Smooth muscle cell of the brain vasculature (primary cell): ENCODE data around the gene KCNIP4.

Experiments
- DNase-seq: peaks from one replicate; pipeline ENCODE4 v3.0.0-alpha.2; 2012; ENCODE audit warnings: low read depth, low spot score

KCNIP4 gene

GRCh38 chr4:21090094-21090666 lies 858.4 kb downstream of the KCNIP4 start:
- DNase-seq = no peak

GRCh38 chr4:21083413-21083812 lies 865.2 kb downstream of the KCNIP4 start:
- no peak for DNase-seq

GRCh38 chr4:21077967-21078366 lies 870.6 kb downstream of the KCNIP4 start:
- no peak for DNase-seq

- no peak for DNase-seq
Observed at GRCh38 chr4:21067351-21067750, 881.2 kb downstream of the KCNIP4 start.

GRCh38 chr4:21061902-21062301 lies 886.7 kb downstream of the KCNIP4 start:
- DNase-seq = no peak

- no peak for DNase-seq
Observed at GRCh38 chr4:21046141-21046540, 902.4 kb downstream of the KCNIP4 start.

- no peak for DNase-seq
Observed at GRCh38 chr4:21045119-21045518, 903.5 kb downstream of the KCNIP4 start.

GRCh38 chr4:21041708-21042107 lies 906.9 kb downstream of the KCNIP4 start:
- DNase-seq = no peak

- DNase-seq = no peak
Observed at GRCh38 chr4:21034728-21035127, 913.8 kb downstream of the KCNIP4 start.

GRCh38 chr4:21032089-21032645 lies 916.4 kb downstream of the KCNIP4 start:
- DNase-seq = no peak

GRCh38 chr4:21018817-21019216 lies 929.8 kb downstream of the KCNIP4 start:
- no peak for DNase-seq

- no peak for DNase-seq
Observed at GRCh38 chr4:21013501-21013900, 935.1 kb downstream of the KCNIP4 start.

GRCh38 chr4:21012851-21013331 lies 935.7 kb downstream of the KCNIP4 start:
- no peak for DNase-seq

GRCh38 chr4:21011106-21011505 lies 937.5 kb downstream of the KCNIP4 start:
- no peak for DNase-seq

GRCh38 chr4:21009956-21010355 lies 938.6 kb downstream of the KCNIP4 start:
- DNase-seq = no peak

GRCh38 chr4:21005647-21006046 lies 942.9 kb downstream of the KCNIP4 start:
- no peak for DNase-seq

- no peak for DNase-seq
Observed at GRCh38 chr4:21002976-21003375, 945.6 kb downstream of the KCNIP4 start.

- DNase-seq = no peak
Observed at GRCh38 chr4:21002286-21002685, 946.3 kb downstream of the KCNIP4 start.

GRCh38 chr4:21001490-21001889 lies 947.1 kb downstream of the KCNIP4 start:
- no peak for DNase-seq

- DNase-seq = no peak
Observed at GRCh38 chr4:20997886-20998285, 950.7 kb downstream of the KCNIP4 start.

- DNase-seq = no peak
Observed at GRCh38 chr4:20995610-20996009, 953.0 kb downstream of the KCNIP4 start.

- no peak for DNase-seq
Observed at GRCh38 chr4:20995015-20995414, 953.6 kb downstream of the KCNIP4 start.

- DNase-seq = no peak
Observed at GRCh38 chr4:20992002-20992401, 956.6 kb downstream of the KCNIP4 start.

GRCh38 chr4:20987191-20987590 lies 961.4 kb downstream of the KCNIP4 start:
- no peak for DNase-seq
